ENCODE results near the gene NUDT1. TPM values are rescaled to one million over a fixed set of nuclear protein-coding genes. Genes with fewer than 3 reads are reported as not detected.

The NUDT1 gene
- total RNA-seq, 1 experiment from 2014 or later: 84.7 TPM

- H3K4ac ChIP-seq (ENCODE audit: low read depth, low read length): no peak overlapping the region
- TF ChIP-seq CTCF (conservative IDR thresholded peaks at IDR 0.05): no peak
- H4K8ac ChIP-seq (replicated peaks; ENCODE audit: insufficient read length, low read depth, low read length): no peak overlapping the region
- no peaks in the 10 kb centered on the region for H3K9me3 ChIP-seq (ENCODE audit: control insufficient read depth, low read depth, low read length)
- H2BK12ac ChIP-seq (ENCODE audit: insufficient read length, low read depth, low read length): no peak overlapping the region
- H3T11ph ChIP-seq (ENCODE audit: low read length): no peak overlapping the region
- H3K23me2 ChIP-seq (ENCODE audit: insufficient read length, low read depth, low read length, poor library complexity, severe bottlenecking): no peaks in the 10 kb centered on the region
- no CpG with 5 or more reads among the region's 13 CpGs for WGBS (ENCODE audit: extremely low coverage, insufficient read length, low lambda C conversion rate)
- no peak overlapping the region for H3K56ac ChIP-seq (ENCODE audit: insufficient read length, low read depth, low read length)
- H3K79me1 ChIP-seq (ENCODE audit: insufficient read depth, low read depth, low read length, poor library complexity, severe bottlenecking): peaks cover 5% of the 10 kb centered on the region
- Mint-ChIP-seq H3K4me3 (no peak overlapping the region), H3K9me3 (no peaks in the 10 kb centered on the region), H3K27me3 (ENCODE audit: low read depth) (no peaks in the 10 kb centered on the region), H3K27ac (peak overlapping the region in 1 of 3 experiments; percentile 76; a peak in 2 of 7 replicates), H3K4me1 (no peaks in the 10 kb centered on the region), H3K36me3 (ENCODE audit: insufficient read depth in 1 of 3, low read depth in 3 of 3) (peaks cover 27 to 77% (median 68%) of the 10 kb centered on the region in 3 experiments; a peak in 6 of 7 replicates)
- H2BK5ac ChIP-seq (ENCODE audit: insufficient read length, low read length): no peak overlapping the region
- DNase-seq: no peak
- H3K23ac ChIP-seq (ENCODE audit: insufficient read length, low read depth, low read length): no peak overlapping the region
- no peak overlapping the region for H3K27ac ChIP-seq (ENCODE audit: insufficient read length, low read depth, low read length)
- no peak overlapping the region for H3K4me2 ChIP-seq (ENCODE audit: insufficient read depth, insufficient read length, low read length)
- no peak overlapping the region for H3K9ac ChIP-seq (ENCODE audit: extremely low read depth, insufficient read length, low read length)
- no peak overlapping the region for H4K5ac ChIP-seq (ENCODE audit: insufficient read length, low read depth, low read length)
- H3K14ac ChIP-seq (ENCODE audit: insufficient read depth, low read length): no peak overlapping the region
- H2BK15ac ChIP-seq (ENCODE audit: low read depth, low read length): no peak overlapping the region
- no peaks in the 10 kb centered on the region for H4K20me1 ChIP-seq (ENCODE audit: control insufficient read depth, insufficient read depth, insufficient read length)
- H2BK120ac ChIP-seq (ENCODE audit: low read depth, low read length, poor library complexity, severe bottlenecking): no peak overlapping the region
- H4K91ac ChIP-seq (ENCODE audit: insufficient read length, low read depth, low read length): no peak overlapping the region
- no peak overlapping the region for H2AK5ac ChIP-seq (ENCODE audit: insufficient read length, low read length)
- H3K27me3 ChIP-seq (ENCODE audit: insufficient read depth, low read length): no peaks in the 10 kb centered on the region
- H3K4me1 ChIP-seq (ENCODE audit: insufficient read depth, low read length): no peaks in the 10 kb centered on the region
- H2BK20ac ChIP-seq (ENCODE audit: low read depth, low read length, poor library complexity, severe bottlenecking): no peak overlapping the region
- H2AFZ ChIP-seq (ENCODE audit: low read length): no peak overlapping the region
- H3K18ac ChIP-seq (ENCODE audit: insufficient read length, low read depth, low read length): no peak overlapping the region
- no peaks in the 10 kb centered on the region; the same call in 1 of the 2 replicates for H3K79me2 ChIP-seq (ENCODE audit: insufficient read depth, low read length)
Observed at GRCh38 chr7:2224491-2224928, 17.5 kb upstream of the NUDT1 start.
